Mesenteric fat pad (tissue), 1 donor: ENCODE measurements around the gene CDC14B. TPM values are rescaled to one million over a fixed set of nuclear protein-coding genes. Genes with fewer than 3 reads are reported as not detected.
"Not testable (repeated sequence)": the region's sequence is repeated elsewhere in the genome, so short reads cannot be mapped to it uniquely, and the experiment has no call there.

ENCODE experiments used
- DNase-seq: peaks from one replicate; pipeline ENCODE4 v3.0.0-alpha.2; 2020; ENCODE audit warnings: low spot score
- total RNA-seq: library from RNA; stranded (reverse); fragmentation: NEBNext Ultra II Directional; extraction: Animal tissue kit (Norgen Biotek cat#: 25700); gene quantifications from one replicate; pipeline ENCODE4 v1.2.1, GENCODE V29; 2021
- donor health status: DM: yes; HTN: yes; CAD: no.

Gene CDC14B
- total RNA-seq, 1 donor from 2014 or later, result 37.4 TPM

DNA sequence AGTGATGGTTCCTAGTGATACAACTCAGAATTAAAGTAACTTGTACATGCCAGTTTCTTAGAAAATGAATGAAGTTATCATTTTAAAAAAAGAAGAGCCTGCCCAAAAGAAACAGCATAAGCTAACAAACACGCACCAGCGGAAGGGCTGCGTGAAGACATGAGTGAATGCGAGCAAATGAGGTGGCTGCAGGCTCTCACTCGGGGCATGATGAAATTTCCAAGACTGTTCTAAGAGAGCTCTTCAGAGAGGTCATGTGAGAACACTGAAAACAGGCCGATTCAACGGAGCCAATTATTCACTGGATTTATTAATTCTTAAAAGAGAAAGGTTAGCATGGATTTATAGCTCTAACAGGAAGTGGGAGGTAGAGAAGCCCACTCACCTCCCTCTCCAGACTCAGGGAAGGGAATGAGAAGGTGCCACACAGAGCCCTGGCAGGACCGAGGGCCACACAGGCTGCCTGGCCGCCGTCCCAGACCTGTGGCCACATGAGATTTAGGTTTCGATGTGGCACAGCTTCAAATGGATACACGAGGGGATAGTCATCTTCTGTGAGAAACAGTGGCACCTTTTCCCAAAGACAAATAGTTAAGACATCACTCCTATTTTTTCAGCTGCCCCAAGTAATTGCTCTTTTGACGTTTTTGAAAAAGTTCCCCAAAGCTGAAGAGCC is 114.2 kb downstream of the CDC14B start:
- DNase-seq, result no peak

DNA sequence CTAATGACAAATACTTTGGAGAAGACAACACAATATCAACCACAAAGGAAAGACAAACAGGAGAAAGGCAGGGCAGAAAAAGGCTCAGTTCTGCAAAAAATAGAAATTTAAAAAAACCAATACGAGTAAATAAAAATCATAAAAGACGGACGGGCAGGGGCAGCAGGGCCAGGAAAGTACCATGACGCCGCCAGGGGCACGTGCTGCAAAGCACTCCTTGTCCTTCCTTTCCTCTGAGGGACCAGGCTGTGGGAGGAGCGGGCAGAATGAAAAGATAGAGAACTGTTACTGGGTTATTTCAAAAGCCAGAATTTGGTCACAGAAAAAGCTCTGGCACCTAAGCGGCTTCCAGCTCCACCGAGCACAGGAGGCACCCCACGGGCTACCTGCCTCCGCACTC is 115.7 kb downstream of the CDC14B start:
- DNase-seq, result no peak

DNA sequence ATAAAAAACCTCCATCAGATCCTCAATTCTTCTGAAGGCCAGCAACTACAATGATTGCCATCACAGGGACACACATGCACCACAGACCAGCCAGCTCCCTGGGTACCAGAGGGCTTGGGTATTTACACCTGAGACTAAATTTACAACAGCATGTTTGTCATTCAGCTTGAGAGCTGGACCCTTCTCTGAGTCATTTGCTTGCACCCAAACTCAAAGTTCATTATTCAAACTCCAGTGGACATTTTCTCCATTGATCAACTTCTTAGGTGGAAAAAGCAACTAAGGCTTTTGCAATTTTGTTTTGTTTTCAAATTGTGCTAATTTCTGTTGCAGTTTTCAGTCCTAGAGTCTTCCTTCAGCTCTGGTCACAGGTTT is 116.3 kb downstream of the CDC14B start:
- not testable (repeated sequence) for DNase-seq

DNA sequence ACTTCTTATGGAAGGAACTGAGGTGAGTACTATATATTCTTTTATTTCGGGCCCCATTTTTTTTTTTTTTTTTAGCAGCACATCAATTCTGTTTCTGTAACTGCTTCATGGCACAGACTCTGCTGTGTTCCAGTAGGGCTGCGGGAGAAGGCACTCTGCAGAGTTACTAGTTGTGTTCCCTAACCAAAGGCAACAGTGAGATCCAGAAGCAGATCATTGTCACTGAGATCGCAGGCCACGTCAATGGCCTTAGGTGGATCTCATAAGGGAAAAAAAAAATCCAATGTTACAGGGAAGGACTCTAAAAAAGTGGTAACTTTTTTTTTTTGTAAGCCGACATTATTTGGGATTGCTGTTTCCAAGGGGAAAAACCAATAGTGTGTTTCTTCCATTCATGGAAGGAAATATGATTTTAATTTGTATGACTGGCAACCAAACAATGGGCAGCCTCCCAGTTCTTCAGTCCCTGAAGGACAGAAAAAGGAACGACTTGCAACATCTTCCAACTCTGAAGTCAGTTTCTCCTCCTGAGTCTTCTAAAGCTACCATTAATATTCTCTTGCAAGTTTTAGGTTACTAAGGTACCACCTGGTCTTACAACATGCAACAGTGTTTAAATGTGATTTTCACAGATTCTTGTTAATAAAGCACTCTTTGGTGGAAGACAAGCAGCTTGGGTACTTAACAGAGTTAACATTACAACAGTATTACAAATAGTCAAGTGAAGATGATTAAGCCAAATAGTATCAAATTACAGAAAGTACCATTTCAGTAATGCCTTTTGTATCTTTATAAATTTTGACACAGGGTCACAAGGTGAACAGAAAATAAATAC is 116.9 kb downstream of the CDC14B start:
- no peak for DNase-seq

DNA sequence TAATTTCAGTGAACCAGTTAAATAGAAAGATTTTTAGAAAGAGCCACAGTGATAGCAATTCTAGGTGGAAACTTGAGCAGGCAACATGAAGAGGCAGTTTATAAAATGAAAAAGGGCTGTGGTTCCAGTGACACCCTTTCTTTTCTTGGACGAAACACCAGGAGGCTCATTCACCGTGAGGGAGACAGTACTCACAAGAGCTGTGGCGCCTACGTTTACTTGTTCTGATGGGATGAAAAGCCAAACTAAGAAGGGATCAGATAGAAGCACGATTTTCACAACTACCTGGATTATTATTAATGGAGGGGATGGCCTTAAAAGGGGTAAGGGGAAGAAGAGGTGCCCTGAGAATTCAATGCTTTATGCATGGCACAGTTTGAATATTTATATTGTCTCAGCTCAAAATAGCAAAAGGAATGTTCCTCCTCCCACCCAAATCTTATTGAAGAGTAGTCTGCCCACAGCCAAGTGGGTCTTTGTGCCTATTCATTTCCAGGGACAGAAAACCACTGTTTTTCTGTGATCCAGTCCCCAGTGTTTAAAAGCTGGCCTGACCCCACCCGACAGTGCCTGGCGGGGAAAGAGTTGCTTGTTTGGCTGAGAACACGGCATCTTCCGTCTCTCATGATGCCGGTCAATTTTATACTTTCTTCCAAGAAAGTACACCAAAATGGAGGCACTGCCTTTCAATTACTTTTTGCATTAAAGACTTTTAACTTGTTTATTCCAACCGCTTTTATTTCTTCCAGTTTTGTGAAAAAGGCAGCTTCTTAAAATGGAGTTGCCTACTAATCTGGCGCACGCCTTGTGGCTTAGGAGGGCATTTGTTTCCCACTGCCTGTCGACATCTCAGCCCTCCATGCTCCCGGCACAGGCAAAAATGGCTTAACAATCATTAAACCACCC is 117.8 kb downstream of the CDC14B start:
- no peak for DNase-seq

DNA sequence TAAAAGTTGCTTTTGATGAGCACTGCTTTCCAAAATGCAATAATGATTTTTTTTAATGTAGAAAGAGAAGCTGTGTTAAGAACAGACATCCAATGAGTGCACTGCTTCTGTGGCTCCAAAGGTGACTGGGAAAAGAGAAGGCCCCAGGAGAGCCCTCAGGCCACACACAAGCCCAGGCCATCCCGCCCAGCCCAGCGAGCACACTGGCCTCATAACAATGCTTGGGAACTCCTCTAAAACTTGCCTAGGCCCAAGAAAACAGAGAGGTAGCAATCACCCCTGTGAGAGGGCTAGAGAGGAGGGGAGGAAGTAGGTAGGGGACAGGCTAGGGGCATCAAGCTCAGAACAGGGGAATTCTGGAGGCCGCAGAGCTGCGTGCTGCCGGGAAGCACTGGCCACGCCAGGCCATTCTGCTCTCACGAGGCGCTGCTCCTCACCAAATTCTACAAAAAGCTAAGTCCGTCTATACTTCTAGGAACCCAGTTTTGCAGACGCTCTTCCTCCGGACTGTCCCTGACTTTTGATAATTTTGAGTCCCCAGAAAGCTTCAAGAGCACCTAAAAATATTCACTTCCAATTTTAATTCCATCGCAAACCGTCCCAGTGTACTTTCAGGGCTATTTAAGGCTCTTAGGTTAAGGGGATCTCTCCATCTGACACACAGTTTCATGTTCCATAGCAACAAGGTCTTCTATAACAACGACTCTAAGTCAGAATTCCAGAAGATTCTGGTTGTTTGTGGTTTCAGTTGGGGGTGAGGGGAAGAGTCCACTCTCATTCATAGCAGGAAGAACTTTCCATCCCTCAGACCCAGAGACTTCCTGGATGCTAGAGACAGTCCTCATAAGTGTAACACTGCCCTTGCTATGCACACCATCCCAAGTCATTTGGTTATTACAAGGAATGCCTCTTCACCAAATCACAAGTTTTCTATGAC is 118.7 kb downstream of the CDC14B start:
- no peak for DNase-seq

DNA sequence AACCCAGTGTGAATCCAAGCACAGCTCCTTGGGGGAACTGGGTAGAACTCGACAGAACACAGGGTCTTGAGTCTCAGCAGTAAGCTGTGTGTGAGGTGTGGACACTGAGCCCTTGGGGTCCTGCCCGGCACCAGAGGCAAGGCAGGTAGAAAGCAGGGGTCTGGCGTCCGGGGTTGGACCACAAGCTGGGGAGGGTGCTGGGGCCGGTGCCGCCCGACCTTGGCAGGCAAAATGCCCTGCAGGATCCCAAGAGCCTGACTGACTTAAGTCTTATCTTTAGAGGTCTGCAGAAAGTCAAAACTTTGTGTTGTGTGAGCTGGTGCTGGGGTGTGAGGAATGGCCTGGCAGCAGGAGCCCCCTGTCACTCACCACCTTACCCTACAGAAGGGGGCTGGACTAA is 120.4 kb downstream of the CDC14B start:
- no peak for DNase-seq

DNA sequence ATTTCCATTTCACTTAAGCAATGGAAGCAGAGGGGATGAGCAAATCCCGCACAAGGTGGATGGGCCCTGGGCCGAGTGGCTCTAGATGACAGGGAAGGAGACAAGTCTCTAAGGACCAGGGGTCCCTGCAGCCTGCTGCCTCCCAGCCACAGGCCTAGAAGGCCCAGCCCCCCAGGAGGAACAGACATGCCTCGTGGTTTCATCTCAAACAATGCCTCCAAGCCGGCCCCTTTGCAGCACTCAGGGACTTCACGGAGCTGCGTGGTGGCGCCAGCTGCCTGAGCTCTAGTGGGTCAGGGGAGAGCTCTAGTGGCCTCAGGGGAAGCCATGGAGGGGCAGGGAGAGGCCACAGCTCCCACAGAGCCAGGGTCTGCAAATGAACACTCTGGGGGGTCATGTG is 120.8 kb downstream of the CDC14B start:
- no peak for DNase-seq

DNA sequence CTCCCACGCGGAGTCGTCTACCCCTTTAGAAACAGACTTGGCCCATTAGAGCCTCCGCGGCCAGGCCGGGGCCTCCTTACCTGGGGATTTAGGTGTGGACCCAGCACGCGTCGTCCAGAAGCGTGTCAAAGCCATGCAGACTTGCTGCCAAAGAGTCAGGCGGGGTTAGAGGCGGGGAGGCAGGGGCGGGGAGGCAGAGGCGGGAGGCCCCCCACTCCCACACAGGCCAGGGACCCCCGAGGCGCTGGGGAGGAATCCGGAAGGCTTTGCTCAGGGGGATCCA is 122.6 kb downstream of the CDC14B start:
- no peak for DNase-seq

DNA sequence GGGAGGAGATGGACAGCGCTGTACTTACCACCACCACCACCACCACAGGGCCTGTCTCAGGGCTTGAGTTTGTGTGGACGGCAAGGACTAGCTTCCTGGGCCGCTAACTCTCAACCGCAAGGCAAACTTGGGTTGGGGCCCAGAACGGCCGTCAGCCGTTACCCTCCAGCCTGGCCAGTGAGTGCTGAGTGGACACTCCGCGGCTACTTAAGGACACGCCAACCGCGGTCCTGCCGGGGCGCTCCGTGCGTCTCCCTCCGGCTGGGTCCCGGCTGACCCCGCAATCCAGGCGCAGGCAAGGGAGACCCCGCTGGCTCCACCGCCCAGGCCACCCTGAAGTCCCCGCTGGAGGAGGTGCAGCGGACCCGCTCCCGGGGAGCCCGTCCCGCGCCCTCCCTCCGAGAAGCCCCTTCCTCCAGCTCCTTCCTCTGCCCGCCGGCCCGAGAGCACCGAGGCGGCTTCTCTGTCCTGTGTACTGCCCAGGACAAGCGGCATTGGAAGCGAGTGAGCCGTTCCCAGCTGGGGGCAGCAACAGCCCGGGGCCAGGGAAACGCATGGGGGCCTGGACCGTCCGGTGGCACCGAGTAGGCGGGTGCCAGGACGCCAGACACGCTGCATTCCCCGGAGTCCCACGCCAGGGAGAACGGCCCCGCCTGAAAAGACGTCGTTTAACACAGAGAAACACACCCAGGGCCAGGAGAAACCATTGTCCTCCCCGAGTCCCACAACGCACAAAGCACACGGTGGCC is 123.1 kb downstream of the CDC14B start:
- DNase-seq, result no peak

DNA sequence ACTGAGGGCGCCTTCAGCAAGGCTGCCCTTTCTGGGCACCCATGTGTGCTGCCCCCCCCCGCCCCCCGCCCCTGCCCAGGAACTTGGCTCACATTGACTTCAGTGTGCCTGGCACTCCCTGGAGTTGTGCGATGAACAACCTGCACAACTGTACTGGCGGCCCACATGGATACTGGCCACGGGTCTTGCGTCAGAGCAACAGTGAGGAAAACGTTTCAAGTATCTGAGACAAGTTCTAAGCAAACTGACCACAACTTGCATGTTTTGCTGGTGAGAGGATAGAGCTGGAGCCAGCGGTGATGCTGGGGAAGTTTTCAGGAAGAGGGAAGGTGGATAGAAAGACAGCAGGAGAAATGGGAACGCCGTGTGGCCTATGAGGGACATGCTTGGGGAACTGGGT is 124.3 kb downstream of the CDC14B start:
- no peak for DNase-seq

DNA sequence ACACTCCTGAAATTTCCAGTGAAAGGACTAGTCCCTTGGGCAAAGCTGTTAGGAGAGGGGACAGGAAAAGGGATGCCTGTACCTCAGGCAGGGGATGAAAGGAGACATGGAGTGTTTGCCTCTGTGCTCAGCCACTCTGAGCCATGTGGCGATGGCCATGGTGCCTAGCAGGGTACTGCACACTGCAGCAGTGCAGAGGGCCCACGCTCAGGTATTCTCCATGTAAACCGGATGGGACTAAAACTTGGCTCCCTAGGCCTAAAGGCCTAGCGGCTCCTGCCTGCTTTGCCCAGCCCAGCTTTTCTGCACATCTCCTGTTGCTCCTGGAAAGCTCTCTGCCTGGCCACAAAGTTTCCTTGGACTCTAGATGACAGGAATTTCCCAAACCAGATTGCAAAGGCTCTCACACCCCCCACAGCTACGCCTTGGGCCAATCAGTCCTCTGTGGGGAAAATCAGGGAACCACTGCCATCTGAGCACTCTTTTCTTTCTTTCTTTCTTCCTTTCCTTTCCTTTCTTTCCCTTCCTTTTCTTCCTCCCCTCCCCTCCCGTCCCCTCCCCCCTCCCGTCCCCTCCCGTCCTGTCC is 125.3 kb downstream of the CDC14B start:
- DNase-seq, result no peak

DNA sequence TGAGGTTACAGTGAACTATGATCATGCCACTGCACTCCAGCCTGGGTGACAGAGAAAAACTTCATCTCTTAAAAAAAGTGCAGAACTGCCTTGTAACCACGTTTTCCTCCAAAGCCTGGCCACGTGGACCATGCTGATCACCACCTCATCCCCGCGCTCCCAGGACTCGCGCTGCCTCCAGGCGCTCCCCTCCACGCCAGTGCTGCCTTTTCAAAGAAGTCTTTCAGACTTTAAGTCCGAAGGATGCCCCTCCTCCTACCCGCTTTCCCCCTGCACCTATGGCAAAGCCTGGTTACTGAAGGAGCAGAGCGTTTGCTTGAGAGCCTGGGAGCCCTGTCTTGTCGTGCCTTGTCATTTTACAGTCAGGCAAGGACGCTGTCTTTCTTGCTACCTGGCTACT is 125.9 kb downstream of the CDC14B start:
- DNase-seq, result no peak

DNA sequence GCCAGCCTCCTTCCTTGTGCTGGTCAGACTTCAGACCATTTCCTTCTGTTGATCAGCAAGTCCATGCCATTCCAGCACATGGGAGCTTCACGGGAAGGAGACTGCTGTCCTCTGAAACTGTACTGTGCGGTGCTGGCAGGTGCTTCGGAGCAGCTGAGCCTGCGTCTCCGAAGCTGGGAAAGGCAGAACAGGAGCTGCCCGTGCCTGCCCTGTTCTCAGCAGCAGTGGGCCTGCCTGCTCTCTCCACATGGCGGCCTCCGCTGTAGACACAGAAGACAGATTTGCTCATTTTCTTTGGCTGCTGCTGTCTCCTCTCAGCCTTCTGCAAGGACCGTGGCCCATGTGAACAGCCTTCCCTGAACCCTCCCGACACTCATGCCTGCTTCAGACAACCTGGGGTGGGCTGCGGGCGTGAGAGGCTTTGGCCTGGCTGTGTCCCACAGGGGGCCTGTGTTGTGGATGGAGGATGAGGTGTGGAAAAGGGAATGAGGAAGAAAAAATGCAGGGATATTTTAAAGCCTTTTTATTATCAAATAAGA is 126.6 kb downstream of the CDC14B start:
- DNase-seq, result no peak

DNA sequence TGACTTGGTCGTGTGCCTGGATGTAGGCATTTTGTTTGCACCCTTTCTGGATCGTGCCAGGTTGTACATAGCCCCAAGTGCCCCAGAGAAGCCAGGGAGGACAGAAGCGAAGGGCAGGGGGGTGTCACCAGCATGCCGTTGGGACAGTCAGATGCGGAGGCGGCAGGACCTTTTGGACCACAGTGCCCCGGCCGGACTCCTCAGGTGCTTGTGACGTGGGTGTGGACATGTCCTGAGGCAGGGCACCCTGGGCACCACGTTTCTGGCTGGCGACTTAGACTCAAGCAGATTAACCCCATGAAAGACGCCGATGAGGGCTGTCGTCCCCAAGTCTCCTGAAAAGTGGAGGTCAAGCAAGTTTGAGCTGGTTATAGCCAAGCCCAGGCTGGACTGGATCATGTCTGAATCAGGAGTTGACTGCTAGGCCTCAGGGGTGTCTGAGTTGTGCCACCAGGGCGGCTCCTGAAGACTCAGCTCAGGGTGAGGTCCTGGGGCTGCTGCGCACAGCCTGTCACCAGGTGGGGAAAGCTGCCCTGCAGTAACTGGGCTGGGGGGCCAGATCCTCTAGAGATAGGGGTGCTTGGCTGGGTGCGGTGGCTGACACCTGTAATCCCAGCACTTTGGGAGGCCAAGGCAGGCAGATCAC is 127.6 kb downstream of the CDC14B start:
- no peak for DNase-seq

DNA sequence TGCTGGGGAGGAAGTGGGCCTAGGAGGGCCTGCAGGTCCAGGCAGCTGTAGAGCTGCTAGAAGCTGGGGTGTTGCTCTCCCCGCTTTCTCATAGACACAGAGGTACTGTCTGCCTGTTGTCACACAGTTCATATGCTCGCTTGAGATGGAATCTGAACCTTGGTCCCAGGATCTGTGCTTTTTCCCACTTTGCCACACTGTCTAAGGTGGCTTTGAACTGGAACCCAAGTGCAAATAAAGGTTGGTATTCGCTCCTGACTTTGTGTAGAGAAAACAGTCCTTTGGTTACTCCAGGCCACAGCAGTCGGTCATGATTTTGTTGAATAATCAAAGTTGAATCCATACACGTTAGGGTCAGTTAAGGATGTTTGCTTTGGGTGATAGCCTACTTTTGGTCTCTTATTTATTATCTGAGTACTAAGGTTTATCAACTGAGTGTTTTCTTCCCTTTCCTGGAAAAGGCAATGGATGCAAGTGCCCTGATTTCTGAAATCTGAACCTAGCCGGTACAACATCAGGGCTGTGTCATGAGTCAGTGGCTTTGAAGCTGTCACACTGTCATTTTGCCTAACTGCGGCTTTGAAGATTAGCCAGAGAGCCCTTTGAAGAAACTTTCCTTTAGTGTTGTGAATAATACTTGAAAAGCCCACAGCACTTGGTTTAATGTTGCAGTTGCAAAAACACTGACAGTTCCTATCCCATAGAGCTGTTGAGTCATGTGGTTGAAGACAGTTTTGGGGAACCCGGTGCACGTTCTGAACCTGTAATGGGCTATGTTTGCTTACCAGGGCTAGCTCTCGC is 128.4 kb downstream of the CDC14B start:
- DNase-seq, result no peak

DNA sequence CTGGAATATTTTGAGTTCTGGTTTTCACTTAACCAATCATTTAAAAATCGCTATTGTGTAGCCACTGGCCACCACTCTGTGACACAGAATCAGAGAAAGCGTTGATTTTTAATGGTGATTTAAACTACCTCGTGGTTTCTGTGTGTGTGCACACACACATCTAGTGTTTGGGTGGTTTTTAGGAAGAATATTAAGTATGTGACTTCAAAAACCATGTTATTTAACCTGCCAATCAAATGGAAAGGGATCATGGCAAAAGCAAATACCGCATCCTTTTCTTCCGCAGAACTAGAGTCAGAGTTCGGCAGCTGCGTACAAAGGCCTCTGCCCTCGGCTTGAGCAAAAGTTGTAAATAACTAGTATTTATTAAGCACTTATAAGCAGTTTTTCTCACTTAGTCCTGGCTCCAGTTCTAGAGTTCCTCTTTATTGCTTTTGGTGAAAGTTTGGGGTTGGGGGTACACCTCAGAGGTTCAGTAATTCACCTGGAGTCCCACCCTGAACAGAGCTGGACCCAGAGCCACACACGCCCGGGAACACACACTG is 129.0 kb downstream of the CDC14B start:
- no peak for DNase-seq

DNA sequence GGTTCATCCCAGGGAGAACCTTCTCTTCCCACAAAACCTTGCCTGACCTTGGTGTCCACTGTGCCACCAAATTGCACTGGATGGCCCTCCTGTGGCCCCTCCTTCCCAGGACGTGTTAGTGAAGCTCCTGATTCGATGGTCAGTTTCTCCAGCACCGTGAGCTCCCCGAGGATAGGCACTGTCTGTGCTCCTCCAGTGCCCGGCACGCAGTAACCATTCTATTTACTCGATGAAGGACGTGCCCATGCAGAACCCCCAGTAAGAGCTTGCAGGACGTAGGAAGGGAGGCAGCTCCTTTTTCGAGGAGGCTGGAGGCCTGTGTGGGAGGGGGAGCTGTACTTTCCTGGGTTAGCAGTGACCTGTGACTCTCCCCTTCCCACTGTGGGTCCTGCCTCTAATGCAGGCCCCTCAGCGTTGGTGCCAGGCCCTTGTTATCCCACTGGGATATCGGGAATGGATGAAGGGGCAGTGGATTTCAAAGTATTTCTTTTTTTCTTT is 130.1 kb downstream of the CDC14B start:
- no peak for DNase-seq
